C4-2B (cell line): ENCODE results near the gene FOXA1.

Experiments used
- H3K27ac ChIP-seq: fragments of 450-650 bp; 2 replicates; pipeline ENCODE4 v1.5.1; 2017
- CTCF ChIP-seq: fragments of 450-650 bp; conservative IDR thresholded peaks from 2 replicates; pipeline ENCODE4 v1.5.1; 2017; ENCODE audit warnings: mild to moderate bottlenecking
- ZFX ChIP-seq: fragments of 450-650 bp; IDR thresholded peaks from 2 replicates; pipeline ENCODE4 v1.6.1; 2017

FOXA1 gene

GRCh38 chr14:37583358-37584210, 11.5 kb downstream of the FOXA1 start:
- TF ChIP-seq CTCF, result no peak
- no peak for TF ChIP-seq ZFX
- H3K27ac ChIP-seq, result peak overlapping the region; percentile 2; the same call in 1 of the 2 replicates

DNA sequence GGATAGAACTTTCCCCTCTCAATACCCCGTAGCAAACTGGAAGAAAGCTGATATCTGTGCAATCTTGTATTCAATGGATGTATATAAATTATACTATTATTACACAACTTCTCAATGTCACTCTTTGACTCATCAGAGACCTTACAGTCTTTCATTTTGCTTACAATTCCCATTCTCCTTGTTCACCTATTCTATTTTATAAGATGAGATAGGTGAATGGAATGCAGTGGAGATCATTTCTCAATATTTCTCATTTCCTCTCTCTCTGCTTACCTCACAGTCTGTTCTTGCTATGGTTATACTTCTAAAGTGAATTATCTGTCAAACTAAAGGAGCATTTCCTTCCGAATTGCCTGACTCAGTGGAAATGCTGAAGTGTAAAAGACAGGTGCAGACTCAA, 14.9 kb downstream of the FOXA1 start:
- no peak overlapping the region for H3K27ac ChIP-seq
- TF ChIP-seq CTCF, result no peak
- no peak for TF ChIP-seq ZFX

DNA sequence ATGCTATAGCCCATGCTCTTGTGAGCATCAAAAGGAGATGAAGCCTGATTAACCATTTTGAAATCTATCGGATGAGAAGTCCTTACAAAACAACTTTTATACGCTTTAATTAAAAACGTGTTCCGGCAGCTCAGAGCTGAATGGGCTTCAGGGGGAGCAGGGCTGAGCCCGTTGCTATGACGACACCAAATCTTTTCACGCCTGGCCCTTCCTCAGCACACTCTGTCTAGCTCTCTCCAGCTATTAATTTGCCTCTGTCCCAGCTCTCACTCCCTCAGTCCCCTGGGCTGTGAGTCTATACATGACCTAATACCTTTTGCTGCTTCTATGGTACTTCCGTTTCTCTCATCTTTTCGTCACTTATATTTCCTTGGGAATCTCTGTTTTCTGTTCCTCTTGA, 15.8 kb downstream of the FOXA1 start:
- H3K27ac ChIP-seq, result no peak overlapping the region
- TF ChIP-seq CTCF, result no peak
- TF ChIP-seq ZFX, result no peak

GRCh38 chr14:37573356-37573755, 21.7 kb downstream of the FOXA1 start:
- no peak overlapping the region for H3K27ac ChIP-seq
- no peak for TF ChIP-seq CTCF
- no peak for TF ChIP-seq ZFX

GRCh38 chr14:37571391-37571790, 23.7 kb downstream of the FOXA1 start:
- peak overlapping the region; percentile 37 for H3K27ac ChIP-seq
- TF ChIP-seq CTCF, result no peak
- no peak for TF ChIP-seq ZFX

GRCh38 chr14:37569729-37570128, 25.3 kb downstream of the FOXA1 start:
- peak overlapping the region; percentile 73 for H3K27ac ChIP-seq
- no peak for TF ChIP-seq CTCF
- TF ChIP-seq ZFX, result no peak

DNA sequence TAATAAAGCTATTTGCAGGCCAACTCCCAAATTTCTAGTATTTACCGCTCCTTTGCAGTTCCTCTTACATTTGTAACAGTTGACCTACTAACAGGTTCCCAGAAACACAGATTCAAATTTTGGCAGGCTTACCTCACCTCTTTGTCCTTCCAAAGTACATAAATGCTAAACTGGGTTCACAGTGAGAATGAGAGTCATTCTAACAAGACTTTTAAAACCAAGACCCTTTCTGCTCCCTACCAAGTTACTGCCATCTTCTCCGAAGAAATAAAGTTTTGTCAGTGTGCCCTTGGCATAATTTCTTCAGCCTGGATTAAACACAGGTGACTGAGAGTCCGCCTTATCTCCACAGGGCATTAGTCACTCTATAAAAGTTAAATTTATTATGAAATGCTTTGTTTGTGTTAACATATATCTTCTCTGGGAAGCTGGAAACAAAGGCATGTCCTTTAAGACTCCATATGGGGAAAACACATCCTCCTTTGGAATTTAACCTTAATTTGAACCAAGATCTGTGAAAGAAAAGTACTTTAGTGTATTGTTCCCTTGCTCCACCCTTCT, 28.2 kb downstream of the FOXA1 start:
- no peak overlapping the region for H3K27ac ChIP-seq
- TF ChIP-seq CTCF (no peak), ZFX (no peak)
